Endothelial cell of umbilical vein (primary cell): ENCODE data around the gene TSPEAR. TPM values are rescaled to one million over a fixed set of nuclear protein-coding genes. Genes with fewer than 3 reads are reported as not detected.

Experiments
- BruUV-seq: library from RNA; stranded (reverse); fragments of 400-500 nt; replicated peaks from 2 replicates; lab custom pipeline; 2021; lab: Mats Ljungman, UMichigan
- CTCF ChIA-PET: fragments of 300-600, 350-600 bp; sonication (Branson Sonifier 250); formaldehyde crosslinking; loops from one replicate; lab custom pipeline; 2021; ENCODE audit warnings: antibody characterized with exemption, inconsistent platforms; lab: Charles Lee
- POLR2A ChIA-PET: fragments of 300-600, 350-600 bp; sonication (Branson Sonifier 250); formaldehyde crosslinking; loops from one replicate; lab custom pipeline; 2021; ENCODE audit warnings: antibody characterized with exemption, inconsistent platforms; lab: Charles Lee
- DNase-seq: peaks from one replicate; pipeline ENCODE4 v3.0.0-alpha.2; 2011; ENCODE audit warnings: low read depth, low spot score
- FAIRE-seq: peaks from 2 replicates; lab custom pipeline; 2011; peaks lifted over from hg19 to GRCh38; lab: Jason Lieb, UNC
- H2AFZ ChIP-seq: 2 replicates; pipeline ENCODE4 v1.6.0; 2012; ENCODE audit warnings: low read depth, low read length, control low read depth, inconsistent platforms
- H3K27ac ChIP-seq: 2 replicates; pipeline ENCODE4 v1.5.1; 2011; ENCODE audit warnings: low read depth, mild to moderate bottlenecking, control low read depth, low read length, moderate library complexity; ENCODE audit not compliant: insufficient read depth
- H3K27me3 ChIP-seq, 2 experiments: 2 replicates each; pipeline versions ENCODE4 v1.6.0 to v1.6.1; 2011; ENCODE audit warnings: low read length in 2 of 2, mixed read lengths in 1 of 2; ENCODE audit not compliant: control insufficient read depth in 2 of 2, insufficient read depth in 2 of 2
- H3K36me3 ChIP-seq, 2 experiments: 2 replicates in 1 of 2; 3 replicates in 1 of 2; pipeline ENCODE4 v1.5.1; 2011; ENCODE audit warnings: low read length in 2 of 2, mild to moderate bottlenecking in 1 of 2, moderate library complexity in 1 of 2; ENCODE audit not compliant: control insufficient read depth in 2 of 2, insufficient read depth in 2 of 2; ENCODE audit errors: extremely low read depth in 1 of 2
- H3K4me1 ChIP-seq: 3 replicates; pipeline ENCODE4 v1.5.1; 2011; ENCODE audit warnings: mild to moderate bottlenecking, low read length; ENCODE audit not compliant: control insufficient read depth, insufficient read depth; ENCODE audit errors: extremely low read depth
- H3K4me2 ChIP-seq: 2 replicates; pipeline ENCODE4 v1.6.1; 2011; ENCODE audit warnings: low read length, control low read depth, mixed read lengths; ENCODE audit not compliant: insufficient read depth
- H3K4me3 ChIP-seq, 3 experiments: fragments of 200-600 bp in 1 of 3; sonication (generic), shearing (Covaris generic) in 1 of 3; replicated peaks in 1 of 3; 2 replicates each; pipeline ENCODE4 v1.5.1; 2011 to 2016; ENCODE audit warnings: control low read depth in 3 of 3, low read length in 3 of 3, mild to moderate bottlenecking in 2 of 3, inconsistent platforms in 1 of 3, low read depth in 1 of 3, moderate library complexity in 1 of 3; ENCODE audit not compliant: insufficient read depth in 1 of 3
- H3K79me2 ChIP-seq: 2 replicates; pipeline ENCODE4 v1.6.0; 2012; ENCODE audit warnings: low read length, inconsistent platforms; ENCODE audit not compliant: control insufficient read depth, insufficient read depth
- H3K9ac ChIP-seq: replicated peaks from 2 replicates; pipeline ENCODE3; 2011; ENCODE audit warnings: low read length, control low read depth; ENCODE audit not compliant: insufficient read depth; ENCODE audit errors: extremely low read depth
- H3K9me1 ChIP-seq: replicated peaks from 3 replicates; pipeline ENCODE4 v1.6.0; 2011; ENCODE audit warnings: mild to moderate bottlenecking, low read length; ENCODE audit not compliant: control insufficient read depth, insufficient read depth; ENCODE audit errors: extremely low read depth
- H3K9me3 ChIP-seq: replicated peaks from 2 replicates; pipeline ENCODE4 v1.5.1; 2012; ENCODE audit warnings: low read length, inconsistent platforms; ENCODE audit not compliant: control insufficient read depth, insufficient read depth
- H4K20me1 ChIP-seq: replicated peaks from 2 replicates; pipeline ENCODE3; 2011; ENCODE audit warnings: mild to moderate bottlenecking, low read length; ENCODE audit not compliant: control insufficient read depth, insufficient read depth; ENCODE audit errors: extremely low read depth
- CTCF ChIP-seq, 2 donors: IDR thresholded peaks; 1 replicate in 1 of 2; 2 replicates in 1 of 2; pipeline ENCODE4 v1.5.1; 2011; ENCODE audit warnings: low read length in 2 of 2, mild to moderate bottlenecking in 2 of 2, moderate library complexity in 2 of 2, control low read depth in 1 of 2, inconsistent platforms in 1 of 2, low read depth in 1 of 2; ENCODE audit not compliant: insufficient read depth in 1 of 2; ENCODE audit errors: extremely low read depth in 1 of 2
- EZH2 ChIP-seq: IDR thresholded peaks from 2 replicates; pipeline ENCODE4 v1.6.1; 2012; ENCODE audit warnings: borderline replicate concordance, low read depth, mild to moderate bottlenecking, moderate library complexity, low read length, inconsistent platforms; ENCODE audit not compliant: severe bottlenecking
- FOS ChIP-seq: IDR thresholded peaks from 2 replicates; pipeline ENCODE4 v1.6.1; 2011; ENCODE audit warnings: mild to moderate bottlenecking, low read length, moderate library complexity, borderline replicate concordance; ENCODE audit not compliant: insufficient read depth
- GATA2 ChIP-seq: IDR thresholded peaks from 2 replicates; pipeline ENCODE4 v1.7.0; 2011; ENCODE audit warnings: low read depth, mild to moderate bottlenecking, moderate library complexity, mixed read lengths, low read length; ENCODE audit not compliant: insufficient read length, insufficient read depth
- JUN ChIP-seq: IDR thresholded peaks from 2 replicates; pipeline ENCODE4 v1.6.1; 2011; ENCODE audit warnings: borderline replicate concordance, low read depth; ENCODE audit not compliant: insufficient read length, insufficient read depth
- MAX ChIP-seq: IDR thresholded peaks from 2 replicates; pipeline ENCODE4 v1.6.1; 2011; ENCODE audit not compliant: insufficient read depth, insufficient read length
- MYC ChIP-seq: IDR thresholded peaks from one replicate; pipeline ENCODE4 v1.6.1; 2011; ENCODE audit warnings: mild to moderate bottlenecking, low read depth, low read length
- POLR2A ChIP-seq: IDR thresholded peaks from 2 replicates; pipeline ENCODE4 v1.6.1; 2012; ENCODE audit warnings: low read depth, mild to moderate bottlenecking, control low read depth, low read length
- POLR2AphosphoS5 ChIP-seq: IDR thresholded peaks from 2 replicates; pipeline ENCODE4 v1.6.1; 2012; ENCODE audit warnings: low read depth, mild to moderate bottlenecking, control low read depth, low read length, moderate library complexity; ENCODE audit not compliant: insufficient read depth
- dilution Hi-C: fragments of 300-500 bp; cut with MboI; formaldehyde crosslinking; loops from one replicate; pipeline ENCODE4 v1.15.0; 2019; ENCODE audit warnings: low sequenced_read_pairs; ENCODE audit not compliant: extremely low pct_ligation_motif_present
- intact Hi-C: fragments of 100-400 bp; cut with micrococcal nuclease; formaldehyde crosslinking; loops from one replicate; pipeline ENCODE4 v1.10.0; 2022
- polyA plus RNA-seq, 4 experiments: library from polyadenylated mRNA; depleted of rRNA in 3 of 4; stranded (reverse) in 3 of 4; unstranded in 1 of 4; fragments of >200 nt; gene quantifications; 2 replicates each; pipeline versions ENCODE4 v1.2.1 to v1.2.3, GENCODE V29; 2011 to 2012; ENCODE audit warnings: missing spikeins in 1 of 4
- total RNA-seq: library from RNA; stranded (reverse); gene quantifications from 2 replicates; pipeline ENCODE4 v1.2.3, GENCODE V29; 2021

The TSPEAR gene
- total and polyA plus RNA-seq, 2 donors (not counting 3 experiments of a cell fraction or from before 2014, with no cell fraction given) = 0.01 TPM; not detected in 1

- POLR2A ChIA-PET = no interaction called here
- Histone ChIP-seq H3K79me2 (no peaks in the 10 kb centered on the region), H3K36me3 (no peaks in the 10 kb centered on the region), H3K9ac (no peak overlapping the region), H3K4me1 (no peaks in the 10 kb centered on the region), H3K9me1 (no peaks in the 10 kb centered on the region), H3K9me3 (no peaks in the 10 kb centered on the region), H2AFZ (no peak overlapping the region), H4K20me1 (no peaks in the 10 kb centered on the region), H3K27me3 (peaks cover 0 to 3% of the 10 kb centered on the region in 2 experiments), H3K4me2 (no peak overlapping the region), H3K4me3 (no peak overlapping the region), H3K27ac (no peak overlapping the region)
- TF ChIP-seq JUN (no peak), MYC (no peak), POLR2AphosphoS5 (no peak), POLR2A (no peak), FOS (no peak), MAX (no peak), EZH2 (no peak), GATA2 (no peak), CTCF (IDR thresholded peaks at IDR 0.05; ENCODE audit: extremely low read depth in 1 of 2, insufficient read depth in 1 of 2, low read depth in 1 of 2, low read length in 2 of 2) (no peak)
- no TSS peak for BruUV-seq
- CTCF ChIA-PET = interaction anchor here (0.9 kb wide), 1 partner anchor 225 kb away, joined by 3 read pairs; no protein-coding TSS in a partner anchor
- intact Hi-C loops = no loop called here
- FAIRE-seq (no peak), DNase-seq (no peak)
- dilution Hi-C loops = no loop called here
Measured at GRCh38 chr21:44568261-44568660, 143.1 kb downstream of the TSPEAR start.
